Heart left ventricle (tissue), 13 donors: ENCODE measurements around the gene SYNDIG1L.

Source experiments
- CTCF ChIP-seq, 12 donors: fragments of 200-600 bp; sonication (generic) in 4 of 12; IDR thresholded peaks; one replicate each; pipeline versions ENCODE4 v1.5.0 to v1.8.0; 2018 to 2022; ENCODE audit warnings: antibody characterized with exemption in 12 of 12, mild to moderate bottlenecking in 5 of 12
- POLR2A ChIP-seq, 2 donors: fragments of 450-650 bp; IDR thresholded peaks; one replicate each; pipeline ENCODE4 v1.6.1; 2017; ENCODE audit warnings: antibody characterized with exemption in 2 of 2, mild to moderate bottlenecking in 2 of 2, moderate library complexity in 2 of 2
- donor health status: ischemic (EF 13 %, LVEDD 7.1; RV severe dilation, severe dysfunction).
- donor health status: DM: no; HTN: yes; CAD: no.
- donor health status: DM: no; HTN: no; CAD: no.
- donor health status: ischemic (EF 25% LVEDD 6.9; RV normal size, moderate dysfunction).
- donor health status: ischemic (EF 25% LVEDD 5.7; RV mildly dilated, moderate dysfunction).
- donor health status: ischemic (EF 35%, LVEDD 5.7; RV mildly dilated, moderate dysfunction).
- donor health status: nonischemic (EF 11% LVEDD 7.7; RV severe dilation, severe dysfunction).
- donor health status: DM: yes; HTN: yes; CAD: no.
- donor health status: PGD.
- donor health status: ischemic (EF 29% LVEDD 5.4; RV normal size, mild dysfunction).
- donor health status: nonischemic (EF 23%, LVEDD 6.1; RV moderate dilation, normal function).

- TF ChIP-seq CTCF (IDR thresholded peaks at IDR 0.05) (no peak), POLR2A (IDR thresholded peaks at IDR 0.05) (no peak)
These were observed 31.5 kb downstream of the SYNDIG1L start for GRCh38 chr14:74394549-74394948.
